ENCODE measurements around the gene PAOX.

The PAOX gene

DNA sequence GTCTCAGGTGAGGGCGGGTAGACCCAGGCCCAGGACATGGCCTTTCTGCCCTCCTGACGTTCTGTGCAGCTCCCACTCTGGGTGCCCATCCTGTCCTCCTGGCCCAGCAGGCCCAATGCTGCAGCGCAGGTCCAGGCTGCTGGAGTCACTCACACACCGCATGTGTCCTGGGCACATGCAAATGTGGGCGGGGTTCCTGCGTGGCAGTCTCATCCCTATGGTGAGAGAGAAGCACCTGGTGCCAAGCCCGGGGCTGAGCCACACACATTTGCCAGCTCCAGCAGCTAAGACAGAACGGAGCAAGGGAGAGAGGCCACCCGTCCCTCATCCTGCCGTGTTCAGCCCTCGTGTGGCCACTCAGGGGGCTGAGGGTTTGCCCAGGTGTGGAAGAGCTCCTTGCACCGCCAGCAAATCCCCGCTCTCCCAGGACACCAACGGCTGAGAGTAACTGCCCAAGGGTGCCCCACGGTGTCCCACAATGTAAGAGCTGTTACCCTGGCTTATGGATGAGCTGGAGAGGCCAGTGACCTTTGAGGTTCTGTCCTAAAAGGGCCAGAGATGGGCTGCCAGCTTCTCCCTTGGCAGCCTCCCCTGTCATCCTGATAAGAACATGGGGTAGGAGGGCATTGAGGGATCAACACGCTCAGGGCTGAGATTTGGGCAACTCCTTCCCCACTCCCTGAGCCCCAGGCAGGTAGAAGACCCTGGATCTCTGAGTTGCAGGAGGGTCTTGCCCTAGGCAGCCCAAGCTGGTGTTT is 25.7 kb upstream of the PAOX start:
- Histone ChIP-seq H3K36me3 (replicated peaks; ENCODE audit: low read depth, low read length) (peaks cover 5% of the 10 kb centered on the region), H3K9ac (ENCODE audit: low read length) (no peak overlapping the region), H3K27me3 (ENCODE audit: low read depth, low read length) (no peaks in the 10 kb centered on the region), H3K27ac (ENCODE audit: low read length) (no peak overlapping the region), H3K4me1 (ENCODE audit: low read length) (peaks cover 8% of the 10 kb centered on the region; the same call in 1 of the 2 replicates), H3K9me3 (ENCODE audit: insufficient read depth, low read length) (no peaks in the 10 kb centered on the region), H3K4me2 (ENCODE audit: low read length) (no peak overlapping the region), H3K79me2 (ENCODE audit: low read length) (peaks cover 9% of the 10 kb centered on the region), H3K4me3 (ENCODE audit: low read length) (no peak overlapping the region), H2AFZ (ENCODE audit: low read depth, low read length) (no peak overlapping the region), H4K20me1 (ENCODE audit: insufficient read depth, low read length) (no peaks in the 10 kb centered on the region)
- TF ChIP-seq, protein P1, sequence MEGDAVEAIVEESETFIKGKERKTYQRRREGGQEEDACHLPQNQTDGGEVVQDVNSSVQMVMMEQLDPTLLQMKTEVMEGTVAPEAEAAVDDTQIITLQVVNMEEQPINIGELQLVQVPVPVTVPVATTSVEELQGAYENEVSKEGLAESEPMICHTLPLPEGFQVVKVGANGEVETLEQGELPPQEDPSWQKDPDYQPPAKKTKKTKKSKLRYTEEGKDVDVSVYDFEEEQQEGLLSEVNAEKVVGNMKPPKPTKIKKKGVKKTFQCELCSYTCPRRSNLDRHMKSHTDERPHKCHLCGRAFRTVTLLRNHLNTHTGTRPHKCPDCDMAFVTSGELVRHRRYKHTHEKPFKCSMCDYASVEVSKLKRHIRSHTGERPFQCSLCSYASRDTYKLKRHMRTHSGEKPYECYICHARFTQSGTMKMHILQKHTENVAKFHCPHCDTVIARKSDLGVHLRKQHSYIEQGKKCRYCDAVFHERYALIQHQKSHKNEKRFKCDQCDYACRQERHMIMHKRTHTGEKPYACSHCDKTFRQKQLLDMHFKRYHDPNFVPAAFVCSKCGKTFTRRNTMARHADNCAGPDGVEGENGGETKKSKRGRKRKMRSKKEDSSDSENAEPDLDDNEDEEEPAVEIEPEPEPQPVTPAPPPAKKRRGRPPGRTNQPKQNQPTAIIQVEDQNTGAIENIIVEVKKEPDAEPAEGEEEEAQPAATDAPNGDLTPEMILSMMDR (IDR thresholded peaks at IDR 0.05; ENCODE audit: low read depth, low read length), result no peak
- TF ChIP-seq EZH2phosphoT487 (IDR thresholded peaks at IDR 0.05; ENCODE audit: low read depth), result no peak

DNA sequence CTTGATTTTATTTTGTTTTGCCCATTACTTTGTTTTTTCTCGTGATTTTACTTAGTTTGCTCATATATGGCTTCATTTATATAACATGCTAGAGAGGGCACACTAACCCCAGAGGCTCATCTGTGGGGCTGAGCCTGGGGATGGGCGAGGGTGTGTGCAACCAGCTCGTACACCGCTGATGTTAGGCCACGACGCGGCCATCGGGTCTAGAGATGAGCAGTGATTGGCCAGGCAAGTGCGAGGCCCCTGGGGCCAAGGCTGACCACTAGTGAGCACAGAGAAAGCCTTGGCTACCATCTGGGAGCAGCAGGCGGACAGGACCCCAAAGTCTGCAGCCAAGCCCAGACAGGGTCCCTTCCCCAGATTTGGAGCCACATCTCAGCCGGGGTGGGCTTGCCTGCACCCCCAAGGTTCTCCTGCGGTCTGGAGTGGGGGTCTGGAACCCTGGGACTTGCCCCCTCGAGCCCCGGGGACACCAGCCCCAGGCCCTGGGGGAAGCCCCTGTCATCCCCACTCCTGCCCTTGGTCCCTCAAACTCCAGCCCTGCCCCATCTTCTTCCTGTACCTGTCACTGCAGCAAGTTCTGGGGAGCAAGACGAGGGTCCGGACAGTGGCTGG is 25.0 kb upstream of the PAOX start:
- H3K36me3 ChIP-seq (replicated peaks; ENCODE audit: low read depth, low read length), result peaks cover 5% of the 10 kb centered on the region
- no peaks in the 10 kb centered on the region for H3K9me3 ChIP-seq (ENCODE audit: insufficient read depth, low read length)
- no peak for TF ChIP-seq EZH2phosphoT487 (IDR thresholded peaks at IDR 0.05; ENCODE audit: low read depth)
- TF ChIP-seq, protein P1 (IDR thresholded peaks at IDR 0.05; ENCODE audit: low read depth, low read length), result no peak
- H3K4me2 ChIP-seq (ENCODE audit: low read length), result no peak overlapping the region
- H2AFZ ChIP-seq (ENCODE audit: low read depth, low read length), result no peak overlapping the region
- H3K4me1 ChIP-seq (ENCODE audit: low read length), result peaks cover 8% of the 10 kb centered on the region; the same call in 1 of the 2 replicates
- no peak overlapping the region for H3K27ac ChIP-seq (ENCODE audit: low read length)
- no peaks in the 10 kb centered on the region for H4K20me1 ChIP-seq (ENCODE audit: insufficient read depth, low read length)
- no peak overlapping the region for H3K9ac ChIP-seq (ENCODE audit: low read length)
- H3K79me2 ChIP-seq (ENCODE audit: low read length), result peaks cover 9% of the 10 kb centered on the region
- no peak overlapping the region for H3K4me3 ChIP-seq (ENCODE audit: low read length)
- H3K27me3 ChIP-seq (ENCODE audit: low read depth, low read length), result no peaks in the 10 kb centered on the region

DNA sequence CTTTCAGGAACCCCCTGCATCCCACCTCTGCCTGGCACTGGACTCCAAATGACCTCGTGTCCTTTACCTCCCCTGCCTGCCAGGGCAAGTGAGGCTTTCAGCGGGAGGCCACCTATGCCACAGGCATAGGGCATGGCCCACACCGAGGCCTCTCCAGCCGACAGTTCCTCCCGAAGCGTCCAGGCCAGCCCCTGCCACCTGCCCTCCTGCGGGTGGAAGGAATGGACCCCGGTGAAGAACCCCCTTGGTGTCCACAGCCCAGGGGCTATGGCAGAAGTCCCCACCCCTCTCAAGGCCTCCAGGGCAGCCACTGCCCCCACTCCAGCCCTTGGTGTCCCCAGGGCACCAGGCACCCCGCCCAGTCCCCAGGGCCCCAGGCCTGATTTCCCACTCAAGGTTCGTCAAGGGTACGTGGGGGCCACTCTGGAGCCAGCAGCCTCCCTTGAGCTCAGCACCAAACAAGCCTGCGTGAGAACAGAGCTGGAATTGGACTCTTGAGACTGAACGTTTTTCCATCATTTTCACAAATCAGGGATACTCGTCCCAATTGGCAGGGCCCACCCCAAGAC is 24.3 kb upstream of the PAOX start:
- H3K27ac ChIP-seq (ENCODE audit: low read length), result no peak overlapping the region
- H2AFZ ChIP-seq (ENCODE audit: low read depth, low read length), result no peak overlapping the region
- no peak overlapping the region for H3K4me3 ChIP-seq (ENCODE audit: low read length)
- no peak overlapping the region for H3K9ac ChIP-seq (ENCODE audit: low read length)
- no peak for TF ChIP-seq EZH2phosphoT487 (IDR thresholded peaks at IDR 0.05; ENCODE audit: low read depth)
- no peak overlapping the region for H3K4me2 ChIP-seq (ENCODE audit: low read length)
- H3K9me3 ChIP-seq (ENCODE audit: insufficient read depth, low read length), result no peaks in the 10 kb centered on the region
- peaks cover 8% of the 10 kb centered on the region; the same call in 1 of the 2 replicates for H3K4me1 ChIP-seq (ENCODE audit: low read length)
- no peaks in the 10 kb centered on the region for H3K27me3 ChIP-seq (ENCODE audit: low read depth, low read length)
- peaks cover 9% of the 10 kb centered on the region for H3K79me2 ChIP-seq (ENCODE audit: low read length)
- peaks cover 5% of the 10 kb centered on the region for H3K36me3 ChIP-seq (replicated peaks; ENCODE audit: low read depth, low read length)
- no peaks in the 10 kb centered on the region for H4K20me1 ChIP-seq (ENCODE audit: insufficient read depth, low read length)

DNA sequence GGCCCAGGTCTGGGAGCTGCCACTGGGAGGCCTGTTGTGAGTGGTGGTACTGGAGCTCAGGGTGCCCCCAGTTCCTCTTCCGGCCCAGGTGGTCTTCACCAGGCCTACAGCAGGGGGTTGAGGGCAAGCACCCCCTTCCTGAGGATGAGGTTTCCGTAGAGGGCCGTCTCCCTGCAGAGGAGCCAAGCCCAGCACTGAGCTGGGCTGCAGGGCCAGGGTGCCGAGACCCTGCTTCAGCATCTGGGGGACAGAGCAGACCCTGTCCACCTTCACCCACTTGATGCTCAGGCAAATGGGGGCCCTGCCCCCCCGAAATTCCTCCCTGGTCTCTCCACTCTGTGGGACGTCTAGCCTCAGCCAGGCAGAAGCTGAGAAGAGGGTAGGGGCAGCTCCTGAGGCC is 23.8 kb upstream of the PAOX start:
- Histone ChIP-seq H4K20me1 (ENCODE audit: insufficient read depth, low read length) (no peaks in the 10 kb centered on the region), H3K36me3 (replicated peaks; ENCODE audit: low read depth, low read length) (peaks cover 5% of the 10 kb centered on the region), H3K27ac (ENCODE audit: low read length) (no peak overlapping the region), H3K4me2 (ENCODE audit: low read length) (no peak overlapping the region), H3K79me2 (ENCODE audit: low read length) (peaks cover 9% of the 10 kb centered on the region), H3K4me3 (ENCODE audit: low read length) (no peak overlapping the region), H2AFZ (ENCODE audit: low read depth, low read length) (no peak overlapping the region), H3K9ac (ENCODE audit: low read length) (no peak overlapping the region), H3K4me1 (ENCODE audit: low read length) (peaks cover 8% of the 10 kb centered on the region; the same call in 1 of the 2 replicates), H3K27me3 (ENCODE audit: low read depth, low read length) (no peaks in the 10 kb centered on the region), H3K9me3 (ENCODE audit: insufficient read depth, low read length) (no peaks in the 10 kb centered on the region)
- TF ChIP-seq, protein P1 (IDR thresholded peaks at IDR 0.05; ENCODE audit: low read depth, low read length), result no peak
- TF ChIP-seq EZH2phosphoT487 (IDR thresholded peaks at IDR 0.05; ENCODE audit: low read depth), result no peak

Measured in OCI-LY3 (cell line).